ENCODE measurements around the gene TRPT1.

Gene TRPT1

GRCh38 chr11:64229090-64229743, 3.2 kb upstream of the TRPT1 start:
- in situ Hi-C loops (cut with MboI; ENCODE audit: low pct_unique_long_range_greater_than_20kb, low sequenced_read_pairs, unreplicated experiment): no loop called here
- DNase-seq (ENCODE audit: low spot score): no peak

GRCh38 chr11:64227405-64227956, 1.5 kb upstream of the TRPT1 start:
- no peak for DNase-seq (ENCODE audit: low spot score)
- in situ Hi-C loops (cut with MboI; ENCODE audit: low pct_unique_long_range_greater_than_20kb, low sequenced_read_pairs, unreplicated experiment): no loop called here
- no peak for TF ChIP-seq CTCF (IDR thresholded peaks at IDR 0.05; ENCODE audit: extremely low read depth, insufficient read depth, missing control alignments)

More at GRCh38 chr11:64229090-64229743, 3.2 kb upstream of the TRPT1 start:
- TF ChIP-seq CTCF (IDR thresholded peaks at IDR 0.05; ENCODE audit: extremely low read depth, insufficient read depth, missing control alignments): no peak

- in situ Hi-C loops (cut with MboI; ENCODE audit: low pct_unique_long_range_greater_than_20kb, low sequenced_read_pairs, unreplicated experiment): no loop called here
- DNase-seq (ENCODE audit: low spot score): peak; percentile 85
- peak; percentile 1 for TF ChIP-seq CTCF (IDR thresholded peaks at IDR 0.05; ENCODE audit: extremely low read depth, insufficient read depth, missing control alignments)
Measured at GRCh38 chr11:64226507-64227051, 593 bp upstream of the TRPT1 start.

GRCh38 chr11:64224891-64225607, 937 bp downstream of the TRPT1 start:
- in situ Hi-C loops (cut with MboI; ENCODE audit: low pct_unique_long_range_greater_than_20kb, low sequenced_read_pairs, unreplicated experiment): no loop called here
- DNase-seq (ENCODE audit: low spot score): no peak
- no peak for TF ChIP-seq CTCF (IDR thresholded peaks at IDR 0.05; ENCODE audit: extremely low read depth, insufficient read depth, missing control alignments)

GRCh38 chr11:64224151-64224890, 1.7 kb downstream of the TRPT1 start:
- no peak for TF ChIP-seq CTCF (IDR thresholded peaks at IDR 0.05; ENCODE audit: extremely low read depth, insufficient read depth, missing control alignments)
- DNase-seq (ENCODE audit: low spot score): no peak
- in situ Hi-C loops (cut with MboI; ENCODE audit: low pct_unique_long_range_greater_than_20kb, low sequenced_read_pairs, unreplicated experiment): no loop called here

- no peak for DNase-seq (ENCODE audit: low spot score)
- no peak for TF ChIP-seq CTCF (IDR thresholded peaks at IDR 0.05; ENCODE audit: extremely low read depth, insufficient read depth, missing control alignments)
- in situ Hi-C loops (cut with MboI; ENCODE audit: low pct_unique_long_range_greater_than_20kb, low sequenced_read_pairs, unreplicated experiment): no loop called here
Measured at GRCh38 chr11:64223001-64223651, 2.9 kb downstream of the TRPT1 start.
